Activated CD4-positive, alpha-beta T cell treated with anti-CD3 and anti-CD28 coated beads for 36 hours (primary cell): Measurements from ENCODE around the gene CSF3. TPM values are rescaled to one million over a fixed set of nuclear protein-coding genes. Genes with fewer than 3 reads are reported as not detected.
A peak's percentile ranks its signal among the peaks of the same experiment; 100 is the strongest.

Experiments used
- ATAC-seq: fragments of 200-7000 bp; cut with Tn5 transposase; one replicate; pipeline ENCODE4 v1.10.0; 2021; ENCODE audit warnings: mild to moderate bottlenecking, moderate library complexity
- CTCF ChIA-PET: fragments of 350-600 bp; sonication (Branson Sonifier 250); formaldehyde crosslinking; loops from one replicate; lab custom pipeline; 2021; ENCODE audit warnings: antibody characterized with exemption; lab: Charles Lee
- POLR2A ChIA-PET: fragments of 350-600 bp; sonication (Branson Sonifier 250); formaldehyde crosslinking; loops from one replicate; lab custom pipeline; 2021; ENCODE audit warnings: antibody characterized with exemption, inconsistent platforms; lab: Charles Lee
- DNase-seq: peaks from one replicate; pipeline ENCODE4 v3.0.0-alpha.2; 2020
- H3K27ac Mint-ChIP-seq: one replicate; pipeline ENCODE4 v1.8.0; 2021; ENCODE audit warnings: mixed read lengths
- H3K27me3 Mint-ChIP-seq: one replicate; pipeline ENCODE4 v1.8.0; 2021; ENCODE audit warnings: mixed read lengths
- H3K36me3 Mint-ChIP-seq: one replicate; pipeline ENCODE4 v1.8.0; 2021; ENCODE audit warnings: low read depth, mixed read lengths
- H3K4me1 Mint-ChIP-seq: one replicate; pipeline ENCODE4 v1.8.0; 2021; ENCODE audit warnings: mixed read lengths
- H3K4me3 Mint-ChIP-seq: one replicate; pipeline ENCODE4 v1.8.0; 2021; ENCODE audit warnings: mild to moderate bottlenecking, moderate library complexity, mixed read lengths
- H3K9me3 Mint-ChIP-seq: one replicate; pipeline ENCODE4 v1.8.0; 2021; ENCODE audit warnings: low read depth, mixed read lengths
- intact Hi-C, 2 experiments: fragments of 100-400 bp; cut with DNase I in 1 of 2; cut with micrococcal nuclease in 1 of 2; formaldehyde crosslinking; loops; one replicate each; pipeline versions ENCODE4 v1.14.2 to v1.15.1; 2022 to 2024; cut with DNase I, micrococcal nuclease
- total RNA-seq, 2 experiments: library from RNA; stranded (reverse); gene quantifications; one replicate each; pipeline ENCODE4 v1.2.3, GENCODE V29; 2021

The CSF3 gene
- total RNA-seq, 2 experiments from 2014 or later, result not detected

DNA sequence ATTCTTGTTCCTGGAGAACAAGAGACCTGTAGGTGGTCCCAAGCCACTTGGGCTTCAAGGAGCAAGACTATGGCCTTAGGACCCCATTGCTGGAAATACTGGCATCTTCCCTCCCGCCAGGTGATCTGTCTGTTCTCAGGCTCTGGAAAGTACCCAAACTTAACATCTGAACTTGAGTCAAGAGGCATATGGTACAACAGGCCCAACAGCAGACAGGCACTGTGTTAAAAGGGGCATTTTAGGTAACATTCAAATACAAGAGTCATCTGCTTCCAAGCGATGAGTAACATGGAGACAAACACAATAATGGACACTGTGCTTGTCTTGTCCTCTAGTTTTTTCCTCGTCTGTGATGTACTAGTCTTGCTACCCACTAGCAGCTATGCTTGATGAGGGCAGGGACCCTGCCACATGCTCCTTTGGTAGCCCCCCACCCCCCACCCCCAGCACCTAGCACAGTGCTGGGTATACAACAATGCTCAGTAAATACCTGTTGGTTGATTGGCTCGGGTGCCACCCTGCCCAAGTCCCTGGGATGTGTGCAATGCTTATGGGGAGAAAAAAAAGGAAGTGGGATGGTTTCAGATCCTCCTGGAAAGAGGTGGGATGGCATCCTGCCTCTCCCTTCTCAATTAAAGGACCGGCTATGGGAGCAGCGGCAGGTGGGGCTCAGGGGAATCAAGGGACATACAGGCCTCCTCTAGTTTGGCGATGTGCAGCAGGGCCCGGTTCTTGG is 19.4 kb downstream of the CSF3 start:
- no peak overlapping the region for H3K27ac Mint-ChIP-seq
- H3K4me1 Mint-ChIP-seq, result no peaks in the 10 kb centered on the region
- peaks cover 8% of the 10 kb centered on the region for H3K36me3 Mint-ChIP-seq
- no peaks in the 10 kb centered on the region for H3K9me3 Mint-ChIP-seq
- POLR2A ChIA-PET, result no interaction called here
- intact Hi-C loops, result loop anchor here in 1 of 2 experiments (5.0 kb wide), 1 partner anchor 133 kb away; no protein-coding TSS in a partner anchor
- ATAC-seq (no peak), DNase-seq (no peak)
- CTCF ChIA-PET, result interaction anchor here (0.7 to 2.2 kb wide), 6 partner anchors 17 to 411 kb away, joined by 3 to 8 read pairs (median 3); no protein-coding TSS in a partner anchor
- no peak overlapping the region for H3K4me3 Mint-ChIP-seq
- H3K27me3 Mint-ChIP-seq, result no peaks in the 10 kb centered on the region

DNA sequence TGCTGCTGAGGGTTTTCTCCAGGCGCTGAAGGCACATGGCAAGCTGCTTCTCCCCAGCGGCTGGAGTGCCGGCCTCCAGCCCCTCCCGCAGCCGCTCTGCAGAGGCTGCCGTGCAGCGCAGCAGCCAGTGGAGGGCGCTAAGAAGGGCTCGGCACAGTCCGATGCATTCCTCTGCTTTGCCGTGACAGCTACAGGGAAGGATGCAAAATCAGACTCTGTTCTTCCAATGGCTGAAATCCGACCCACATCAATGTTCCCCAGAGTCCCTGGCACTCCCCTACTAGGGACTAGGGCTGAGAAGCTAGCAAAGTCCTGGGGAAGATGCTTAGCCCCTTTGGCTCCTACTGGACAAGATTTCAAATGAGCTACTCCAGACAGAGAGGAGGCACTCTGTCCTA is 19.9 kb downstream of the CSF3 start:
- ATAC-seq (no peak), DNase-seq (peak; percentile 34)
- no peaks in the 10 kb centered on the region for H3K27me3 Mint-ChIP-seq
- ChIA-PET CTCF (interaction anchor here (0.7 to 2.2 kb wide), 8 partner anchors 17 to 412 kb away, joined by 3 to 8 read pairs (median 3); partner anchors contain the start of gene MED24), POLR2A (no interaction called here)
- H3K27ac Mint-ChIP-seq, result no peak overlapping the region
- no peak overlapping the region for H3K4me3 Mint-ChIP-seq
- H3K36me3 Mint-ChIP-seq, result peaks cover 5% of the 10 kb centered on the region
- intact Hi-C loops, result loop anchor here in 1 of 2 experiments (5.0 kb wide), 1 partner anchor 132 kb away; no protein-coding TSS in a partner anchor
- no peaks in the 10 kb centered on the region for H3K9me3 Mint-ChIP-seq
- no peaks in the 10 kb centered on the region for H3K4me1 Mint-ChIP-seq

DNA sequence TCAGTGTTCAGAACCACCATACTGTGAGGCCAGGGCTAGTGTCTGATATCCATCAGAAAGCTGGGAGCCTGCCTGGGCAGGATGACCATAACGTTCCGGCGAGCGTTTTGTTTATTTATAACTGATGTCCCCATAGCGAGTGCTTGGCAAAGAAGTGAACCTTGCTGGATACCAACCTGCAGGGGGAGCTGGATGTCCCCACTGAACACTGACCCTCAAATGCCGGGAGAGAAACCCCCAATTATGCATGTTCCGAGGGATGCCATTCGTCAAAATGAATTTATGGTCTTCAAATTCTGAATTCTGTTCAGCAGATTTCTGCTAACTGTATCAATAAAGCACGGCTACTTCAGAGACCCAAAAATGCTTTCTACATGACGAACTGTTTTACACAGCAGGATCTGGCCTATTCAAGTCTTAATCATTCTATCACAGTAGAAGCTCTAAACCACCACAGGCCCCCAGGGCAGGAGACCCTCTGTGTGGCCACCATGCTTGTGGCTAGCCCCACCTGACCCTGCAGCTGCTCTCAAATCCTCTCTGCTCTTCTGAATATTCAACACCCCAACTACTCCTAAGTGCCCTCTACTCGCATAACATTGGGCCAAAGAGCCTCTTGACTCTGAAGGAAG is 23.8 kb downstream of the CSF3 start:
- intact Hi-C loops, result loop anchor here in 1 of 2 experiments (5.0 kb wide), 1 partner anchor 128 kb away; no protein-coding TSS in a partner anchor
- H3K27ac Mint-ChIP-seq, result no peak overlapping the region
- H3K36me3 Mint-ChIP-seq, result peaks cover 12% of the 10 kb centered on the region
- POLR2A ChIA-PET, result no interaction called here
- no peak overlapping the region for H3K4me3 Mint-ChIP-seq
- ATAC-seq (no peak), DNase-seq (no peak)
- H3K27me3 Mint-ChIP-seq, result no peaks in the 10 kb centered on the region
- no peaks in the 10 kb centered on the region for H3K9me3 Mint-ChIP-seq
- H3K4me1 Mint-ChIP-seq, result no peaks in the 10 kb centered on the region
- CTCF ChIA-PET, result interaction anchor here (1.0 to 3.8 kb wide), 6 partner anchors 12 to 136 kb away, joined by 3 to 26 read pairs (median 3); partner anchors contain the start of gene MED24

DNA sequence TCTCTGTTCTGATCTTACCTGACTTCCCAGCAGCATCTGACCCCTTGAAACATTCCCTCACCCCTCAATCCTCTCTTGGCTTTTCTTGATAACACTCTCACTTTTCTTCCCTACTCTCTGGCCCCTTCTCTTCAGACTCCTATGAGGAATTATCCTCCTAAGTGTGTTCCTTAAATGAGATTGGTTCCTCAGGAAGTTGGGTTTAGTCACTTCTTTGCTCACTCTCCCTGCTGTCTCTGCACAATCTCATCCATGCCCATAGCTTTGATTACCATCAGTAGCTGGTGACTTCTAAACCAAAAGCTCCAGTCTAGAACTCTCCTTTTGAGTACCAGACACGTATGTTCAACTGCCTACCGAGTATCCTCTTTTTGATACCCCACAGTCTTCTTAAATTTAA is 26.0 kb downstream of the CSF3 start:
- H3K36me3 Mint-ChIP-seq, result peaks cover 12% of the 10 kb centered on the region
- H3K9me3 Mint-ChIP-seq, result no peaks in the 10 kb centered on the region
- POLR2A ChIA-PET, result interaction anchor here (2.0 kb wide), 1 partner anchor 13 kb away, joined by 7 read pairs; the partner anchor contains the start of gene MED24
- no peak overlapping the region for H3K4me3 Mint-ChIP-seq
- DNase-seq, result no peak
- H3K4me1 Mint-ChIP-seq, result no peaks in the 10 kb centered on the region
- H3K27ac Mint-ChIP-seq, result no peak overlapping the region
- no peak for ATAC-seq
- intact Hi-C loops, result no loop called here
- CTCF ChIA-PET, result interaction anchor here (1.2 kb wide), 1 partner anchor 15 kb away, joined by 4 read pairs; no protein-coding TSS in a partner anchor
- H3K27me3 Mint-ChIP-seq, result no peaks in the 10 kb centered on the region

DNA sequence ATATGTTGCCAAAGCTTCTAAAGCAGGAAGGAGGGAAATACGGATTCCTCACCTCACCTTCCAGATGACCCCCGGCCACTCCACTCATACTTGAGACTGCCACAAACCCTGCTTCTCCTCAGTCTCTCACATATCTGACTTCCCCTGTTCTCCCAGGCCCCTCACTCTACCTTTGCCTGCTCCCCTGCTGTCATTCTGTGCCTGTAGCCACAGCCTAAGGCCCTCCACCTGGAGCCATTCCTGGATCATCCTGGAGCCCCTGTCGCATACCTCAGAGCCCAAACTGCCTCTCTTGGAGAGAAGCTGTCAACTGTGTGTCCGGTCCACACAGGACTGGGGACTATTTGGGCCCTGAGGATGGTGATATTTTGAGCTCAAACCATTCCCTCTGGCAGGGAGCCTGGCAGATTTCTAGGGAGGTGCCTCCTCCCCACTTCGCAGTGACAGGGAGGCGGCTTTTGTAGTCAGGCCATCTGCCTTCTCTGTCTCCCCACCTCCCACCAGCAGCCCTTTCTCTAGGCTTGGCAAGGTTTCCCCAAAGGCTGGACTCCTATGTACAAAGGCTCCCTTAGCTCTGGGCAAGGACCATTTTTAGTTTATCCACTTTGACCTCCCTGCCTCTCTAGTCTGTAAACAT is 41.3 kb downstream of the CSF3 start:
- CTCF ChIA-PET, result interaction anchor here (0.6 to 2.2 kb wide), 3 partner anchors 9 to 103 kb away, joined by 3 to 10 read pairs (median 4); no protein-coding TSS in a partner anchor
- no peaks in the 10 kb centered on the region for H3K27me3 Mint-ChIP-seq
- POLR2A ChIA-PET, result no interaction called here
- ATAC-seq (no peak), DNase-seq (no peak)
- no peak overlapping the region for H3K4me3 Mint-ChIP-seq
- peaks cover 13% of the 10 kb centered on the region for H3K4me1 Mint-ChIP-seq
- no peaks in the 10 kb centered on the region for H3K9me3 Mint-ChIP-seq
- intact Hi-C loops, result no loop called here
- peaks cover 14% of the 10 kb centered on the region for H3K36me3 Mint-ChIP-seq
- H3K27ac Mint-ChIP-seq, result no peak overlapping the region

DNA sequence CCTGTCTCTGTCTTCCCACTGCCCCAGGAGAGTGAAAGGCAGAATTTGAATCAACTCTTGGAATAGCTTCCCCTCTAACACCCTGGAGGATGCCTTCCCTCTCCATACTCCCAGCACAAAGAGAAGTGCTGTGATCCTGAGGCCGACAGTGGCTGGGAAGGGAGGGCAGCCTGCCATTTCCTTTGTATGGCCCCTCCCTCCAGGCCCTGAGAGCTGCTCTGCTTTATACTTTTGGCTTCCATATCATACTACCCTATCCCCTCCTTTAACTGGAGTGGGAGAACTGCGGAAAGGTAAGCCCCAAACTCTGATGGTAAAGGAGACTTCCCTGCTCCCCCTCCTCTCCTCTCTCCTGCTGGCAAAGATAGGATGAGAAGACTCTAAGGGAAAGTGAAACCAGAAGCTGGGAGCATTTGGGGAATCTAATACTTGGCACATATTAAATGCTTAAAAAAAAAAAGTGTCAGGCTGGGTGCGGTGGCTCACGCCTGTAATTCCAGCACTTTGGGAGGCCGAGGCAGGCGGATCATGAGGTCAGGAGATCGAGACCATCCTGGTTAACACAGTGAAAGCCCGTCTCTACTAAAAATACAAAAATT is 43.0 kb downstream of the CSF3 start:
- CTCF ChIA-PET, result interaction anchor here (0.6 to 2.6 kb wide), 6 partner anchors 18 to 232 kb away, joined by 3 to 11 read pairs (median 7); no protein-coding TSS in a partner anchor
- Mint-ChIP-seq H3K4me3 (no peak overlapping the region), H3K27ac (no peak overlapping the region), H3K4me1 (peaks cover 16% of the 10 kb centered on the region), H3K36me3 (peaks cover 4% of the 10 kb centered on the region), H3K9me3 (no peaks in the 10 kb centered on the region), H3K27me3 (no peaks in the 10 kb centered on the region)
- no peak for ATAC-seq
- DNase-seq, result no peak
- POLR2A ChIA-PET, result interaction anchor here (0.6 kb wide), 1 partner anchor 115 kb away, joined by 4 read pairs; no protein-coding TSS in a partner anchor
- intact Hi-C loops, result no loop called here

DNA sequence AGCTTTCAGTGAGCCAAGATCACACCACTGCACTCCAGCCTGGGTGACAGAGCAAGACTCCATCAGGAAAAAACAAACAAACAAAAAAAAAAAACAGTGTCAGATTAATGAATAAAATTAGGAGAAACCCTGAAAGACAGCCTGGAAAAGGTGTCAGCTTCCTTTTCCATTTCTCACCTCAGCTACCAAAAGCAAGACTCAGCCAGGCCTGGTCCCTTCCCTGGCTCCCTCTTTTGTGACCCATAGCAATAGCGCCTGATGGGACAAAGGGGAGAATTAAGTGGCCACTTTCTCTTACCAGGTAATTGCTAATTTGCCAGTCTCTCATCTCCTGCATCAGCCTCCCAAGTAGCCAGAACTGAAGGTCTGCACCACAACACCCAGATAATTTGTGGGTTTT is 43.6 kb downstream of the CSF3 start:
- intact Hi-C loops, result no loop called here
- Mint-ChIP-seq H3K4me3 (no peak overlapping the region), H3K27me3 (no peaks in the 10 kb centered on the region), H3K4me1 (peaks cover 18% of the 10 kb centered on the region), H3K36me3 (peaks cover 2% of the 10 kb centered on the region), H3K27ac (no peak overlapping the region), H3K9me3 (no peaks in the 10 kb centered on the region)
- ATAC-seq (no peak), DNase-seq (no peak)
- POLR2A ChIA-PET, result interaction anchor here (0.6 kb wide), 1 partner anchor 114 kb away, joined by 4 read pairs; no protein-coding TSS in a partner anchor
- CTCF ChIA-PET, result interaction anchor here (0.8 to 2.6 kb wide), 4 partner anchors 17 to 55 kb away, joined by 3 to 11 read pairs (median 7); no protein-coding TSS in a partner anchor

DNA sequence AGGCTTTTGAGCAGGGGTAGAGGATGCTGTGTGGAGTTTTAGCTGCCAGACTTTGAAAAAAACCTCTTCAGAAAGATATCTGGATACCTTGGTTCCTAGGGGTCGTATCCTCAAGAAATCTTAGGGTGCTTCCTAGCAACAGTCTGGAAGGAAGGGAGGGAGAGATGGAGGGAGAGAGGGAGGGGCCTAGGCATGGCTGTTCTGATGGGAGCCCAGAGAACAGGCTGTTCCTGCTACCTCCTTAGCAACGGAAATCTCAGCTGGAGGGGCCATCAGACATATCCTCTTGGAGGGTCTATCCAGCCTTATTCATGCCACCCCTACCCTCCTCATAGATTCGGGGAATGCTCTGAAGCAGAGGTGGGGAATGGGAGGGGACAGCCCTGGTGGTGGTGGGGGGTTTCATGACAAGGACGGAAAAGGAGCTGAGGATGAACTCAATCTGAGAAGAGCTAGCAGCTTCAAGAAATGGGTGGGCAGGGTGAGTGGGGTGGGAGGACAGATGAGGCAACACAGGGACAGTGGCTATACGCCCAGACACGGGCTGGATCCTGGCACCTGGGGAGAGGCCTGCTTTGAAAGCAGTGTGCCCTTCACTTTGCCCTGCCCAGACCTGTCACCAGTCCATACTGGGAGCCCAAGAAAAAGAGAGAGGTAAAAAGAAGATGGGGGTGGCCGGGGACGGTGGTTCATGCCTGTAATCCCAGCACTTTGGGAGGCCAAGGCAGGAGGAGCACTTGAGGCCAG is 44.7 kb downstream of the CSF3 start:
- ATAC-seq, result no peak
- Mint-ChIP-seq H3K9me3 (no peaks in the 10 kb centered on the region), H3K4me1 (peaks cover 24% of the 10 kb centered on the region), H3K36me3 (no peaks in the 10 kb centered on the region), H3K4me3 (no peak overlapping the region), H3K27ac (no peak overlapping the region), H3K27me3 (no peaks in the 10 kb centered on the region)
- no peak for DNase-seq
- intact Hi-C loops, result loop anchor here in 1 of 2 experiments (5.0 kb wide), 1 partner anchor 107 kb away; no protein-coding TSS in a partner anchor
- ChIA-PET POLR2A (no interaction called here), CTCF (interaction anchor here (0.9 to 2.6 kb wide), 4 partner anchors 9 to 27 kb away, joined by 3 to 11 read pairs (median 6); no protein-coding TSS in a partner anchor)

DNA sequence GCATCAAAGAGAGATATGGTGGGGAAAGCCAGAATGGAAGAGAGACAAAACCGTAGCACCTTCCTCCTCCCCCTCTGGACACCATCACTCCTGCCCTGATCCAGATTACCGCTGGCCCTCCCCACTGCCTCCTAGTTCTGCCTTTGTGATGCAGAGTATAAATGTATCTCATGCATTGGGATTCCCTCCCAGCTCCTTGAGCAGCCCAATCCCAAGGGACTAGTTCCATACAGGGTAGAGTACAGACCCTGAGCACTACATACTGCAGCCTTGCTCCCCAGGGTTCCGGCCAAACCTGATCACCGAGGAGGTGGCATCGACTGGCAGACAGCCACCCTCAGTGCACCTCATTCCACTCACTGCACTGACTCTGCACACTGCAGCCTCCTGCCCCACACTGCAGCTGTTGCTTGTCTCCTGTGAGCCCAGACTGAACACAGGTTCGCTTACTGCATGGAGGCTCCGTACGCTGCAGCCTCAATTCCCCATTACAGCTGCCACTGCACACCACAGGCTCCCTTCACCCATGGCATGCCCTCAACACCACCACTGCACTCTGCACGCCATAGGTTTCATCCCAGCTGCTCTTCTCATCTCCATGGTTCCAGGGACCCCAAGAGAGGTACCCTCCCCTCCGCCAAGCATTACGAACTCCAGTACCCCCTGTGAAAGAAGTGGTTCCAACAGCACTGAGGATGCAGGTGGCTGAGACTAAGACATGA is 45.8 kb downstream of the CSF3 start:
- Mint-ChIP-seq H3K36me3 (no peaks in the 10 kb centered on the region), H3K27me3 (no peaks in the 10 kb centered on the region), H3K9me3 (no peaks in the 10 kb centered on the region), H3K4me3 (peak overlapping the region; percentile 76), H3K27ac (no peak overlapping the region), H3K4me1 (peaks cover 31% of the 10 kb centered on the region)
- no peak for ATAC-seq
- intact Hi-C loops, result loop anchor here in 1 of 2 experiments (5.0 kb wide), 1 partner anchor 106 kb away; no protein-coding TSS in a partner anchor
- ChIA-PET CTCF (interaction anchor here (0.6 to 6.9 kb wide), 5 partner anchors 8 to 141 kb away, joined by 3 to 85 read pairs (median 4); no protein-coding TSS in a partner anchor), POLR2A (no interaction called here)
- DNase-seq, result no peak
